GM19372 (cell line): ENCODE data around the gene AXIN2.

Experiments
- ATAC-seq: cut with Tn5 transposase; IDR thresholded peaks from one replicate; pipeline ENCODE4 v1.9.1; 2021; ENCODE audit warnings: mild to moderate bottlenecking, low read depth, moderate library complexity; ENCODE audit not compliant: unreplicated experiment

AXIN2 gene, protein sequence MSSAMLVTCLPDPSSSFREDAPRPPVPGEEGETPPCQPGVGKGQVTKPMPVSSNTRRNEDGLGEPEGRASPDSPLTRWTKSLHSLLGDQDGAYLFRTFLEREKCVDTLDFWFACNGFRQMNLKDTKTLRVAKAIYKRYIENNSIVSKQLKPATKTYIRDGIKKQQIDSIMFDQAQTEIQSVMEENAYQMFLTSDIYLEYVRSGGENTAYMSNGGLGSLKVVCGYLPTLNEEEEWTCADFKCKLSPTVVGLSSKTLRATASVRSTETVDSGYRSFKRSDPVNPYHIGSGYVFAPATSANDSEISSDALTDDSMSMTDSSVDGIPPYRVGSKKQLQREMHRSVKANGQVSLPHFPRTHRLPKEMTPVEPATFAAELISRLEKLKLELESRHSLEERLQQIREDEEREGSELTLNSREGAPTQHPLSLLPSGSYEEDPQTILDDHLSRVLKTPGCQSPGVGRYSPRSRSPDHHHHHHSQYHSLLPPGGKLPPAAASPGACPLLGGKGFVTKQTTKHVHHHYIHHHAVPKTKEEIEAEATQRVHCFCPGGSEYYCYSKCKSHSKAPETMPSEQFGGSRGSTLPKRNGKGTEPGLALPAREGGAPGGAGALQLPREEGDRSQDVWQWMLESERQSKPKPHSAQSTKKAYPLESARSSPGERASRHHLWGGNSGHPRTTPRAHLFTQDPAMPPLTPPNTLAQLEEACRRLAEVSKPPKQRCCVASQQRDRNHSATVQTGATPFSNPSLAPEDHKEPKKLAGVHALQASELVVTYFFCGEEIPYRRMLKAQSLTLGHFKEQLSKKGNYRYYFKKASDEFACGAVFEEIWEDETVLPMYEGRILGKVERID

GRCh38 chr17:65561452-65562205, at the start of gene AXIN2:
Gene AXIN2 (minus strand): TSS chr17:65561648. CDS start chr17:65558620, 3,028 bp downstream.
- ATAC-seq: peak; percentile 87

DNA sequence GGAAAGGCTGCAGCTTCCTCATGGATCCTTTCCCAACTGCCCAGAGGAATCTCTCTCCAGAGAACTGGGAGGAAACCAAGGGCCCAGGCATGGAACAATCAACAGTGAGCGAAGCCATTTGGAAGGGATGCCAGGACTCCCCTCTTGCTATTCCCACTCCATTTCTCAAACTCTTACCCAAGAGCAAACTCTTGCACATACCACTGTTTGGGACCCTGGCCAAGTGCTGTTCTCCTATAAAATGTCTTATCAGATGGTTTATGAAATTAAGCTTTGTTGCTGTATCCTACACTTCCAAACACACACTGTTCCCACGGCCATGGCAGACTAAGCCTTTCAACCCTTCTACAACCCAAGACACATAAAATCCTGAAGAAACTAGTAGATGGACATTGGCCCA, 48.3 kb upstream of the AXIN2 start:
- ATAC-seq: no peak

DNA sequence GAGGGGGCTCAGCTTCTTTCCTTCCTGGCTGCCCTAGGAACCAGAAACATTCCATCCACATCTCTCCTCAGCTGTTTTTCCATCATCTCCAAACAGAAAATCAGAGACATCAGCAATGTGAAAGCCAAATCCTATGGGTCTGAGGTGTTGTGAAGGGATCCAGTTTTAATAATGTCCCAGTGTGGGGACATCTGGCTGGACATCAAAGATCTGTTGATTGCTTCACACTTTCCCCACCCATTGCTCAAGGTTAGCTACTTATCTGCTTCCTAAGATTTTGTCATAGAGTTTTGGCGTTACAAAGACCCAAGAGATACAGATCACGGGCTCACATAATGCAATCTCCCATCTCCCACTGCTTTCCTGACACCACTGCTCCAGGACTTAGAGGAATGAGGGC, 47.8 kb upstream of the AXIN2 start:
- no peak for ATAC-seq

GRCh38 chr17:65604070-65604469, 42.6 kb upstream of the AXIN2 start:
- ATAC-seq: no peak

GRCh38 chr17:65601881-65602280, 40.4 kb upstream of the AXIN2 start:
- ATAC-seq: no peak

GRCh38 chr17:65601145-65601544, 39.7 kb upstream of the AXIN2 start:
- ATAC-seq: no peak

- no peak for ATAC-seq
These were observed 39.1 kb upstream of the AXIN2 start for GRCh38 chr17:65600518-65600917.

DNA sequence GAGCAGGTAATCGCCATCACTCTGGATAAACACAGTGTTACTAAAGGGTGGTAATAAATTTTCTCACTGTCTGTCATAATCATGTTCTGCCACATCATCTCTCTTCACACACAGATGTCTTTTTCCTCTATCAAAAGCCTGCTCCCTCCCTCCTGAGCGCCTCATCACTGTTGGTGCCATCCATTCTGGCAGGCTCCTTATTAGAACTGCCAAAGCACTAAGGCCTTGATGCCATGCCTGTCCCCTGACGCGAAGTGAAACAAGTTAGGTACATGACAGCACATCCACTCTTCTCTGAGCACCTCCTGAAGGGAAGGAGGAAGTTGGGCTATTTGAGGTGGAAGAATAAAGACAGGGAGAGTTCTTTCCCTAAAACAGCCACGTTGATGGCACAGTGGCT, 38.2 kb upstream of the AXIN2 start:
- ATAC-seq: no peak

DNA sequence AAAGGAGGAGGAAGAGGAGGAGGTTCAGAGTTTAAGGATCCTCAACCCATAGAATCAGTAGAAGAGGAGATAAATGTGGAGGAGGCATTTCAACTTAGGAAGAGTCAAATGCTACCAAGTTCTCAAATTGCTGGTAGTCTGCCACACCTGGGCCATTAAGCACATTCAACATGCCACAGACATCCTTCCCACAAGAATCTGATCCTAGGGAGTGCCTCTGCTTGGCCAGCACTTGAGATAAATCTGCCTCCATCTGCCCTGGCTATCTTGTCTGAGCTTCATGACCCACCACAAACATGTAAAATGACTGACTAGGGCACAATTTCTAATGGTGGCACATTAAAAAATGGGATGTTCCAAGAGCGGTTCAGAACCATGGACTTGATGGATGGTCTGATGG, 37.3 kb upstream of the AXIN2 start:
- ATAC-seq: no peak

GRCh38 chr17:65595071-65595656, 33.7 kb upstream of the AXIN2 start:
- no peak for ATAC-seq

GRCh38 chr17:65593855-65594845, 32.7 kb upstream of the AXIN2 start:
- ATAC-seq: no peak

GRCh38 chr17:65593092-65593854, 31.8 kb upstream of the AXIN2 start:
- ATAC-seq: no peak

DNA sequence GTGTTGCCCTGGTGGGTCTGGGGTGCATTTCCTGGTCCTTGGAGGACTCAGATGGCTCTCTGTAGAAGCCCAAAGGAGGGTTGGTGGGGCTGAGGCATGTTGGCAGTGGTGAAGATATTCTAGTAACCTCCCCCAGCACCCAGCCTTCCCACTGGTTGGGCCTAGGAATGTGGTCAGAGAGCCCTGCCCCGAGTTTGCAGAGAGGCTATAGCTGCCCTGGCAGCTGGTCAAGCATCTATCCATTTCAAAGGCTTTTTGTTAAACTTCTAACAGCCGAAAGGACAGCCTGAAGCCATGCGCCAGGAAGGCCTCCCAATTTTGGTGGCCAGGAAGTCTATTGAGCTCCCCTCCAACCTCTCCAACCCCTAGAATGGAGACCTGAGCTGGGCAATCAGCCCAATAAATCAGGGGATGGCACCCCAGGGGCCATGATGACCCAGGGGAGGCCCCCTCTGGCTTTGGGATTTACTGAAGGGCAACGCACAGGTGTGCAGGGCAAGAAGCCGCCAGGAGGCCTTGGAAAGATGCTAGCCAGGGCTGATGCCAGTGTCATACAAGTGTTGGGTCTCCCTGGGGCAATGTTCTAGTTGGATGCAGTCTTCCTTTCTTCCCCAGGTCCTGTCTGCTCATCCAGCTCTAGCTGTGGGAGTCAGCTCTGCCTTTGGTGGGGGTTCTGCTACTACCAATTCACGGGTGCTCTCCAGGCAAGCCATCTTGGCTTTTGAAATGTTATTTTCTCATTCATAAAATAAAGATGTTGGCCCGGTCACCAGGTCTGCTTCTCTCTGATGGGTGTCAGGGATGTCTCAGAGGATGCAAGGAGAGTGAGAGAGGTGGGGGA, 30.9 kb upstream of the AXIN2 start:
- no peak for ATAC-seq

DNA sequence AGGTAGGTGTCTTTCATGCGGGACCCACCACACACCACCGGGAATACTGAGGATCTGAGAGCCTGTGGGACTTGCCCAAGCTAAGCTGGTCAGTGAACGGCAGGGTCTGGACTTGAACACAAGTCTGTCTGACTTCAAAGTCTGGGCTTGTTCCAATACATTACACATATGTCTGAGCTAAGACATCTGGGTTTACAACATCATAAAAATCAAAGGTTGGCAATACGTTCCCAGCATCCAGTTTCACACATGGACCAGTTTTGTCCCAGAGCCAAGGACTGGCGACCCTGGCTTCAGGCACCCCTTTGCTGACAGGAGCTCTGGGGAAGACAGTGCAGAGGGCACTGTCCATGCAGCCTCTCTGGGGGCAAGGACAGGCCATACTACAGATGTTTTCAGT, 27.9 kb upstream of the AXIN2 start:
- no peak for ATAC-seq

- ATAC-seq: no peak
These were observed 26.8 kb upstream of the AXIN2 start for GRCh38 chr17:65588181-65588808.

DNA sequence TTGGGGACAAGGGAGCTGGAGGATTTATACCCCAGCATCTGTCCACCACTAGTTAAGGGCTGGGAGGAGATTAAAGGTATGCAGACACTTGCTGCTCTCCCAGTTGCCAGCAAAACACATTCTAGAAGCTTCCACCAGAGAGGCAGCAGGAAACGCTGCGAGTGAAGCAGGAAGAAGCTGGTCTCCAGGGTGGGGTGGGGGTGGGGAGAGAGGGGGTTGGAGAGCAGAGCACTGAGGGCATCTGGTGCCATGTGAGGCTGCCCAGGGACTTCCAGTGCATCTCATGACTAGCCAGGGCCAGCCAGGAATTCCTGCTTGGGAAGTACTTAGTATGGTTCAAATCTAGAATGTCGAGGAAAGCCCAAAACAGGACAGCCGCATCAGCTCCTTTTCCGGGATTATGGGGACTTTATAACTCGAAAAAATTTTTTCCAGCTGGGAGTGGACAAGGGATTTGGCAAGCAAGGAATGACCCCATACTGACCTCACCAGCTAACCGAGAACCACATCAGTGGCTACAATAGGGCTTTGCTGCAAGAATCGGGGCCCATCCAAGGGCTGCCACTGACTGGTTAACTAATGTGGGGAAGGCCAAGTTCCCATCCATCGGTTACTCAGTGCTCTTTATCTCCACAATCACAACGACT, 26.2 kb upstream of the AXIN2 start:
- ATAC-seq: no peak

- no peak for ATAC-seq
These were observed 25.5 kb upstream of the AXIN2 start for GRCh38 chr17:65586899-65587298.
